ENCODE results near the gene MEST.
"Not testable (repeated sequence)": the region's sequence is repeated elsewhere in the genome, so short reads cannot be mapped to it uniquely, and the experiment has no call there.

MEST gene, protein sequence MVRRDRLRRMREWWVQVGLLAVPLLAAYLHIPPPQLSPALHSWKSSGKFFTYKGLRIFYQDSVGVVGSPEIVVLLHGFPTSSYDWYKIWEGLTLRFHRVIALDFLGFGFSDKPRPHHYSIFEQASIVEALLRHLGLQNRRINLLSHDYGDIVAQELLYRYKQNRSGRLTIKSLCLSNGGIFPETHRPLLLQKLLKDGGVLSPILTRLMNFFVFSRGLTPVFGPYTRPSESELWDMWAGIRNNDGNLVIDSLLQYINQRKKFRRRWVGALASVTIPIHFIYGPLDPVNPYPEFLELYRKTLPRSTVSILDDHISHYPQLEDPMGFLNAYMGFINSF

DNA sequence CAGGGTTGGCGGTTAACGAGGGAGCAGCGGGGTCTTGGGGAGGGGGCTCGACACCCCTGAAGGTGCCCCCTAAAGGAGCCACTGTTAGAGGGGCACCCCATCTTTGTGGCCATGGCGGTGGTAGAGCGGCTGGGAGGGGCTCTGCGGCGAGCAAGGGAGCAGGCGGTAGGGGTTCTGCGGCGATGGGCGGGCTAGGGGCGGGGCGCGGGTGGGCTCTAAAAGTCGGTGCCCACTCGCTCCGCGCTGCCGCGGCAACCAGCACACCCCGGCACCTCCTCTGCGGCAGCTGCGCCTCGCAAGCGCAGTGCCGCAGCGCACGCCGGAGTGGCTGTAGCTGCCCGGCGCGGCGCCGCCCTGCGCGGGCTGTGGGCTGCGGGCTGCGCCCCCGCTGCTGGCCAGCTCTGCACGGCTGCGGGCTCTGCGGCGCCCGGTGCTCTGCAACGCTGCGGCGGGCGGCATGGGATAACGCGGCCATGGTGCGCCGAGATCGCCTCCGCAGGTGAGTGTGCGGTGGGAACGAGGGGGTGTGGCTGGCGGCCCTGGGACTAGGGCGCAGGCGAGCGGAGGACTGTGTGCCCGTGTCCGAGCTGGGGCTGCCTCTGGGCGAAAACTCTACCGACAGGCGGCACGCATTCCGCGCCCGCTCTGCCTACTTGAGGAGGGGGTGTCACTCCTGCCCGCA, at the start of gene MEST:
Gene MEST (plus strand): TSS at position 245 of the 682 bp plus-strand sequence. CDS start 229 bp downstream, at position 474.
- peak in 1 of 2 donors; percentile 29 for DNase-seq (ENCODE audit: low read depth in 2 of 2)

DNA sequence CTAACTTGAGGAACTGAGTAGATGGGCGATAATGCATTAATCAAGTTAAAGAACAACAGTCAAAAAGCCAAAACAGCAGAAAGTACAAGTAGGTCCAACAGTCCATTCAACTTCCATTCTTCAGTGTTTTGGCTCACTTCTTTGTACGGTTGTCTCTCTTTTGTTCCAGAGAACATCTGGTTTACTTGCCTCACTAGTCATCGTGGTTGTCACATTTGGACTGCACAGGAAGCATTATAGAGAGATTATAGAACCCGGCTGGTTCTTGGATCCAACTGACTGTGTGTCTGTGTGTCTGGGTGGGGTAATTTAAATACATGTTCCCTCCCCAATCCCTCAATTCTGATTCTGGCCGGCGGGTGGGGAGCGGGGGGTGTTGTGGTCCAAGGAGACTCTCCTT, 49.3 kb upstream of the MEST start:
- no peak for DNase-seq (ENCODE audit: low read depth in 2 of 2)

DNA sequence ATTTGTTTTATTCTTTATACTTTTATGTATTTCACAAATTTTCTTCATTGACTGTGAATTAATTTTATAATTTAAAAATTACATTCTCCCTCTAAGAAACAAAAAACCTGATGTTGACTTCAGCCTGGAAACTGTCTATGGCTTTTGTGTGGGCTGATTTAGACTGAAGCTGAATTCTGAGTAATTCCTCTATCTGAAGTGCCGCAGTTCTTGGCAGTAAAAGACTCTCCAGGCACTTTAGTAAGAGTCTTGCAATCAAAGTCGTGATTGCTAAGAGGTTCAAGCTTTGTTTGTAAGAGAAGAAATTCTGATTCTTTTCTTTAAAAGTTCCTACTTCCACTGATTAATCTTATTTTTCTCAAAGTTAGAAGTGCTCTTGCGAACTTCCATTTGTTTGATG, 47.7 kb upstream of the MEST start:
- DNase-seq (ENCODE audit: low read depth in 2 of 2), result no peak

DNA sequence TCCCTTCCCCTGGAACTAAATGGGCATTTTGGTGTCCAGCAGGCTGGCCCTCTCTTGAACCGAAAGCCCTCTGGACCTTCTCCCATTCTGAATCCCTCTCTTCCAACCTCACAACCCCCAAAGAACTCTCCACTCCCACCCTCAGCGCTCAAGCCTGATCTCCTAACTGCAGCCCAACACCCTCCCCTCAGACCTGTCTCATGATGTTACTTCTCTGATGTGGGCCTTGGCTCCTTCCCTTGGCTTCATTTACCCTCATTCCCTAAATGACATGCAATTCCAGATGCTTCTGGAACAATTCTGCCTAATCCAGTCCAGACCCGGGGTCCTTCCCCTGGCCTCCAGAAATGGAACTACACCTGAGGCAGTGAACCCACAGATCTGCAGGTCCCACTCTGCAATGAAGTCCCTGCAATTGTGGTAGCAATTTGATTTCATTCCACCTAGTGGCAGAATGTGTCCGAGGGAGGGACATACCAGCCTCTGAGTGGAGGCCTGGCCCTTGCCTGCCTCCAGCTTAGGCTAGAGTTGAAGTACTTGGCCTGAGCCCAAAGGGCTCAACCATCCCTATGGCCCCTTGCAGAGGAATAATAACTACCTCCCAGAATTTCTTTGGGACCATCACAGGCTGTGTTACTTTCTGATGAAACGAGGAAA, 47.0 kb upstream of the MEST start:
- DNase-seq (ENCODE audit: low read depth in 2 of 2), result no peak

DNA sequence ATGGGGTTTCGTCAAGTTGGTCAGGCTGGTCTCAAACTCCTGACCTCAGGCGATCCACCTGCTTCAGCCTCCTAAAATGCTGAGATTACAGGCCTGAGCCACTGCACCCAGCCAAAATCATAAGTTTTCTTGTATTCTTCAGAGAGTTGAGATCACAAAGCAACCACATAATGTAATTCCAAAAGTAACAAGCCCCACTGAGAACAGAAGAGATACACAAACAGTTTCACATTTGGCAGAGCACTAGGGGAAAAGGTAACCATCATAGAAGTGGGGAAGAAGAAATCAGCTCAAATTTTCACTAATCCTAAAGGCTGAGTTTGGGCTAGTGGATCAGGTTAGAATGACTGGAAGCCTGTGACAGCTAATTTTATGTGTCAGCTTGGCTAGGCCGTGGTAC, 45.6 kb upstream of the MEST start:
- no peak for DNase-seq (ENCODE audit: low read depth in 2 of 2)

DNA sequence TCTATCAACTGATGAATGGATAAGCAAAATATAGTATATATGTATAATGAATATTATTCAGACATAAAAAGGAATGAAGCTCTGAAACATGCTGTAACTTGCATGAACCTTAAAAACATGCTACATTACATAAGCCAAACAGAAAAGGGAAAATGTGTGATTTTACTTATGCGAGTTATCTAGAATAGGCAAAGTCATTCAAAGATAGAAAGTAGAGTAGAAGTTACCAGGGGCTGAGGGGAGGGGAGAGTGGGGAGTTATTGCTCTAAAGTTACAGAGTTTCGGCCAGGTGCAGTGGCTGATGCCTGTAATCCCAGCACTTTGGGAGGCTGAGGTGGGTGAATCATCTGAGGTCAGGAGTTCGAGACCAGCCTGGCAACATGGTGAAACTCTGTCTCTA, 40.5 kb upstream of the MEST start:
- DNase-seq (ENCODE audit: low read depth in 2 of 2), result not testable (repeated sequence)

DNA sequence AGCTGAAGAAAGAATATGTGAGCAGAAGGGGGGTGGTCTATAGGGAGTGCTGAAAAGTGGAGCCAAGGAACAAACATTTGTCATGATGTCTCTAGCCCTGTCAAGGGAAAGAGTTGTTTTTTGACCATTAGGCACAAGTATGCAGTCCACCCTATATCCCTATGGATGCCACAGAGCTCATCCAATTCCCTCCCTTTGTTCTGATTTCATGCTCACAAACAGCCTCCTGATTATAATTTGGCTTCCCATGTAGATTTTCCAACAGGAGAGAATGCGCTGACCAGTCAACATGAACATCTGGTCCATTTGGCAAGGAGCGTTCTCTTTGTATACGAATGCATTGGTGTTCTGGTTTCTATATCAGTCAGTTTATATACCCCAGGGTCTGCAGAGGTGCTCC, 38.9 kb upstream of the MEST start:
- DNase-seq (ENCODE audit: low read depth in 2 of 2), result no peak

DNA sequence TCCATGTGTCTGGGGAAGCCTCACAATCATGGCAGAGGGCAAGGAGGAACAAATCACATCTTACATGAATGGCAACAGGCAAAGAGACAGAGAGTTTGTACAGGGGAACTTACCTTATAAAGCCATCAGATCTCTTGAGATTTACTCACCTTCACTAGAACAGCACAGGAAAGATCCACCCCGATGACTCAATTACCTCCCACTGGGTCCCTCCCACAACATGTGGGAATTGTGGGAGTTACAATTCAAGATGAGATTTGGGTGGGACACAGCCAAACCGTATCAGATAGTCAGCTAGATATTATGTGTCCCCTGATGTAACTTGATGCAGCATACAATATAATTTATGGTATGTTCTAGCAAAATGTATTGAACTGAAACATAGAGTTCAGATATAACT, 36.9 kb upstream of the MEST start:
- no peak for DNase-seq (ENCODE audit: low read depth in 2 of 2)

DNA sequence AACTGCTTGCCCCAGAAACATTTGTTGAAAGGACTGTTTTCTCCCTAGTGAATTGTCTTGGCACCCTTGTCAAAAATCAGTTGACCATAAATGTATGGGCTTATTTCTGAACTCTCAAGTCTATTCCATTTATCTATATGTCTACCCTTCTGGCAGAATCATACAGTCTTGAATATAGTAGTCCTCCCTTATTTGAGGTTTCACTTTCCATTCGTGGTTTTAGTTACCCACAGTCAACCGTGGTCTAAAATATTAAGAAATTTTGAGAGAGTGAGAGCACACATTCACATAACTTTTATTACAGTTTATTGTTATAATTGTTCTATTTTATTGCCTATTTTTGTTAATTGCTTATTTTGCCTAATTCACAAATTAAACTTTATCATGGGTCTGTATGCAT, 33.6 kb upstream of the MEST start:
- DNase-seq (ENCODE audit: low read depth in 2 of 2), result no peak

DNA sequence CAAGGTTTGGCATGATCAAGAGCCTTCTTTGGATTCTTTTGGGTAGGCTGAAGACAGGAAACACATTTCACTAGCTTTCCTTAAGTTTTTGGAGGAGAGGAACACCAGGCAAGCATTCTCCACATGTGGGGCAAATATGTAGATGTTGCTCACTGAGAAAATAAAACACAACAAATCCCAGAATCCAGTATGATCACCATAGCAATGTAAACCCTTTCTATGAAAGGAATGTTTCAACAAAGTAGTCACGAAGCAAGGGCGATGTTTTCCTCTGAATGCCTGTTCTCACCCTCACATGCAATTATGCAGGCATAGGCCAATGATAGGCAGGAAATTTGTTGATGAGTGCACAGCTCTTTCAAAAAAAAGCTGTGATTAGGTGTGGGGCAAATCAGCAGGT, 30.6 kb upstream of the MEST start:
- no peak for DNase-seq (ENCODE audit: low read depth in 2 of 2)

DNA sequence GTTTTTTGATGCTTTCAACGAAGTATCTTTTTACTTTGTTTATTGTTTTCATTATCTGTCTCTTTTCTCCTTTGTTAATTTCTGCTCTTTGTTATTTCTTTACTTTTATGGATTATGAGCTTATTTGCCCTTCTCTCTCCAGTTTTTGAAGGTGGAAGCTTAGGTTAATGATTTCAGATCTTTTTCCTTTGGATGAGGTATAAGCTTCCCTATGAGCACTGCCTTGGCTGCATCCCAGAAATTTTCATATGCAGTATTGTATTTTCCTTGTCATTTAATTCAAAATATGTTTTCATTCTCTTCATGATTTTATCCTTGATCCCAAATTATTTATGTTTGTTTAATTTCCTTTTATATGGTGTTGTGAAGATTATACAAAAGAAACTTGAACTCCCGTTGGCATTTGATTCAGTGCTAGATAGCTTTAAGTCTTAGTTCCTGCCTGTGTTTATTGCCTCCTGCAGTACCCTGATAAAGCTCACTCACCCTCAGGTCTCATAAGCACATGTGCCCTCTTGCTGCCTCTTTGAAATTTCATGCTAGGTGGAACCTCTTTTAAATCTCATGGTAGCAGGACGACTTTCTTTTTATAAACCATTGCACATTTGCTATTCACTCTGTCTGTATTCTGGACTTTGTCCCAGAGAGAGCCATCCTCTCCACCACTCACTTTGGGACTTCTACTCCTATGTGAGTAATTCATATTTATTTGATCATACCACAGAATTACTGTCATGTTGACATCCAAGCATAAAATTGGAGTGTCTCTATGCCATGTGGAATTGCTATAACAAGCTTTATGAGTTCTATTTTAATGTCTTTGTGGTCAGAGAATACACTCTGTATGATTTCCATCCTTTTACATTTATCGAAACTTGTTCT, 28.1 kb upstream of the MEST start:
- no peak for DNase-seq (ENCODE audit: low read depth in 2 of 2)

DNA sequence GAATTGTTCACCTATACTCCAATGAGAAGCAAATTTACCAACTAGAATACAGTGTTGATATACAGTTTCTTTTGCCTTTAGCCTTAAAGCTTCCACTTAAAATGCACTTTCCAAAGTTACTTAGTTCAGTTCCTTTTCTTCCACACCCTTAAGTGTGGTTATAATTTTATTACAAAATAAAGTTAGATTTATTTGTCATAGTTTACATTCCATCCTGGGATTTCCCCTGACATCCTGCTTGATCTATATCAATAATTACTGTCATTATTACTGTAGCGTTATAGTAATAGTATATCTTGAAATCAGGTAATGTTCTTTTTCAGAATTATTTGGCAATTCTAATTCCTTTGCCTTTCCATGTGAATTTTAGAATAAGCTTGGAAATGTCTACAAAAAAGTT, 23.3 kb upstream of the MEST start:
- no peak for DNase-seq (ENCODE audit: low read depth in 2 of 2)

DNA sequence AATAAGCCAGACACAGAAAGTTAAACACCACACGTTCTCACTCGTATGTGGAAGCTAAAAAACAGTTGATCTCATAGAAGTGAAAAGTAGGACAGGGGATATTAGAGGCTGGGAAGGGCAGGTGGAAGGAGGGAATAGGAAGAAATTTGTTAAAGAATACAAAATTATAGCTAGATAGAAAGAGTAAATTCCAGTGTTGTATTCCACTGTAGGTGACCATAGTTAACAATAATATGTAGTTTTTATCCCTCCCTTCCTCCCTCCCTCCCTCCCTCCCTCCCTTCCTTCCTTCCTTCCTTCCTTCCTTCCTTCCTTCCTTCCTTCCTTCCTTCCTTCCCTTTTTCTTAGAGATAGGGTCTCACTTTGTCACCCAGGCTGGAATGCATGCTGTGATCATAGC, 19.9 kb upstream of the MEST start:
- DNase-seq (ENCODE audit: low read depth in 2 of 2), result no peak

DNA sequence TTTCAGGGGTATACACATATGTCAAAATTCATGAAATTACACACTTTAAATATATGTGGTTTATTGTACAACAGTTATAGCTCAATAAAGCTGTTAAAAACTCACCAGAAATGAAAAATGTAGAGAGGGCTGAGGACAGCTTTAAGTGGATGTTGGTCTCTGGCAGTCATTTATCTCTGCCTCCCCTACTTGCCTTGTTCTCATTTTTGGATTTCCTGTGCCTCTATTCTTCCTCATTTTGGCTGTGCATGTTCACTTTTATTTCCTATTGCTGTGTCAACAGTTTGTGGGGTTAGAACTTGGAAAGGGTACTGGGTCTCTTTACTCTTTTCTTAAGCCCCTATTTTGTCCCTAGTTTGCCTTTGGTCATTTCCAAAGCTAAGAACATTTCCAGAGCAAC, 18.6 kb upstream of the MEST start:
- no peak for DNase-seq (ENCODE audit: low read depth in 2 of 2)

DNA sequence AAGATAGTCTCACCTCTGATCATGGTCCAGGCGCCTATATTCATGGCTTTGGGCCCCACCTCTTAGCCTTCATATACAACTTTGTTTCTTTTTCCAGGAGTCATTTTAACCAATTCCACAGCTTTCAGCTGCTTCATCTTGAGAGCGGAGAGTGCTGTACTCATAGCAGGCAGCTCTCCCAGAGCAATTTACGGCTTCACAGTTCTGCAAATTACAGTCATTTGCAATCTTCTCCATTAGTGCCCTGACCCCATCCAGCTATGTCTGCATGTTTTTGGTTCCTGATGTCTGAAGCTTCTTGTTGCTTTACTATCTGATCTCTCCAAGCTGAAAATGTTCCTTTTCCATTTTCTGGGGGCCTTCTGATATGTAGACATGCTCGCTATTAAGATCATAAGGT, 18.0 kb upstream of the MEST start:
- DNase-seq (ENCODE audit: low read depth in 2 of 2), result no peak

DNA sequence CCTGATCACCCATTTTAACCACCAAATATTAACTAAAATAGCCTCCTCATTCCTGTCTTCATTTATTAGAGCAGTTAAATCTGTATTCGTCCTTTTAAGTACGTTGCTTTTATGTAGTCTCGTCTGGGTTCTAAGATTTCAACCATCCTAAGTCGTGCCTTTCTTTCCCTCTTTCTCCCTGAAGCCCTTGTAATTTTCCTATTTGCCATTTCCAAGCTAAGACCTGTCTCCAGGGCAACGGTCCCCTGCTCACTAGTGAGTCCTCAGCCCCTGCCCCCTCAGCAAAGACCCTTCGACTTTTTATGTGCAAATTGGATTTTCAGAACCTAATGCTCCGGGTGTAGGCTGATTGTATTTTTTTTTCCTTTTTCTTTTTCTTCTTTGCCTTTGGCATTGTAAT, 16.1 kb upstream of the MEST start:
- no peak for DNase-seq (ENCODE audit: low read depth in 2 of 2)

DNA sequence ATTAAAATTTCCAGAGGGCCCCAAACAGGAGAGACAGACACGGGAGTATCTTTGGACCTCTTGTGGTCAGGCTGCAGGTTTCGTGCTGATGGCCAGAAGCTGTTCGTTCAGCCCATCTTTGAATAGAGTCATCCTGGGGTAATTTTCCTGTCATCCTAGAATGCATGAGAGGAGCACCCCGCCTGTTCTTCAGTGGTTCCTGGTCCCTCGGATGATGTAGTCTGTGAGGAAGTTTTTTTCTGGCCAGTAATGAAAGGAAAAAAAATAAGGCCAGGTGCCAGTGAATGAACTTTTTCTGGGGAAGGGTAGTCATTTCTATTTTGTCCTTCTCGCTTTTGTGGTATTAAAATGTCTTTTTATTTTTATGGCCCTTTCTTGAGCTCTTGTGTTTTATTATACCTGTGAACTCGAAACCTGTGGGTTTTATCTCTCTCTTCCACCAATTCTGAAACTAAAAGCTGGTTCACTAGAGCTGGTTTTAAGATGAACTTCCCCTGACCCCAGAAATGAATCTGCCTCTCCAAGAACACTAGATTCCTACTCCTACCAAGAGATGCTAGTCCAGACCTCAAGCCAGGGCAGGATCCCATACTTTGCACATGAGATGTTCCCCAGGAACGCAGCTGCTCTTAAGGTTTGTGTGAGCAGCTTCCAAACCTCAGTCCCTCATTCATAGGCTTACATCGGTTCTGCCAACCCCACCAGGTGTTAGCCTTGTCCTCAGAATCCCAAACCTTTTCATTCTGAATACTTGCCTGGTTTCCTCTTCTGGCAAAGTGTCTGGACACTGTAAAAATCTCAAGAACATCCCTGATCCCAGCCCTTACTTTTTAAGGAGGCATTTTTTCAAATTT, 15.4 kb upstream of the MEST start:
- DNase-seq (ENCODE audit: low read depth in 2 of 2), result no peak

DNA sequence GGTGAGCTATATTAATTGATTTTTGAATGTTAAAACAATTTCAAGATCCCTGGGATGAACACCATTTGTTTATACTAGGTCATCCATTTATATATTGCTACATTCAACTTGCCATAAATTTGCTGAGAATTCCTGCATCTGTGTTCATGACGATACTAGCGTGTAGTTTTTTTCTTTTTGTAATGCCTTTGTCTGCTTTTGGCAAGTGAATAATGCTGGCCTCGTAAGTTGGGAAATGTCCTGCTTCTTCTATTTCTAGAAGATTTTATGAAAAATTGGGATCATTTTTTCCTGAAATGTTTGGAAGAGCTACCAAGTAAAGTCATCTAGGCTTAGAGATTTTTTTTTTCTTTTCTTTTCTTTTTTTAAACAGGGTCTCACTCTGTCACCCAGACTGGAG, 12.9 kb upstream of the MEST start:
- DNase-seq (ENCODE audit: low read depth in 2 of 2), result no peak

DNA sequence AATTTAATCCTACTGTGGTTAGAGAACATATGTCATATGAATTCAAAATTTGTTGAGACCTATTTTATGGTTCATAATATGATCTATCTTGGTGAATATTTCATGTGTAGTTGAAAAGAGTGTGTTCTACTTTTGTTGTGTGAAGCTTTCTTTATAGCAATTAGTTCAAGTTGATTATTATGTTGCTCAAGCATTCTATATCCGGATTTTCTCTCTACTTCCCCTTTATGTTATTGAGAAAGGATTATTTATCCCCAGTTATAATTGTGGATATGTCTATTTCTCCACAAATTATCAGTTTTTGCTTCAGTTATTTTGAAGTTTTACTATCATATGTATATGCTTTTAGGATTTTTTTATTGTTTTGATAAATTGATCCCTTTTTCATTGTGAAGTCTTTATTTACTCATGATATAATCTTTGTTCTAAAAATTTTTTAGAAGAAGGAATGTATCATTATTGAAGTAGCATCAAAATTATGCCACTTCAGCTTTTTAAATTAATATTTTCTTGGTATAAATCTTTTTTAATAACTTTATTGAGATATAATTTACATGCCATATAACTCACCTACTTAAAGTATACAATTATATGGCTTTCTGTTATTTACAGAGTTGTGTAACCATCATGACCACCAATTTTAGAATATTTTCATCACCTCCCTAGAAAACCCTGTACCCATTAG, 12.0 kb upstream of the MEST start:
- no peak for DNase-seq (ENCODE audit: low read depth in 2 of 2)

DNA sequence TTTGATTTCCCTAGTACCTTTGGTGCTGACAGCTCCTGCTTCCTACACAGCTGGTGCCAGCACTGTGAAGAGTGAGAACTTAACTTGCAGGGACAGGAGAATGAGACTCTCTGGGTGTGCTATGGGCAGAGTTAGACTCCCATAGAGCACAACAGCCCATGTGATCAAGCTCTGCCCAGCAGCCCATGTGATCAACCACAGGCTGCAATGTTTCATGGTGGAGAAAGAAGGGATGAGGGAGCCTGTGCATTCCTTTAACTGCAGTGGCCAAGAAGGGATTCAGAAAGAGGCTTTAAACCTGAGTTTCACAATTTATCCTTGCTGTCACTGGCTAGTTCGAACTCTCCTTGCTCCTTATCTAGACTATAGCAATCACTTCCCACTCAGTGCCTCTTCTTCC, 10.0 kb upstream of the MEST start:
- no peak for DNase-seq (ENCODE audit: low read depth in 2 of 2)

DNA sequence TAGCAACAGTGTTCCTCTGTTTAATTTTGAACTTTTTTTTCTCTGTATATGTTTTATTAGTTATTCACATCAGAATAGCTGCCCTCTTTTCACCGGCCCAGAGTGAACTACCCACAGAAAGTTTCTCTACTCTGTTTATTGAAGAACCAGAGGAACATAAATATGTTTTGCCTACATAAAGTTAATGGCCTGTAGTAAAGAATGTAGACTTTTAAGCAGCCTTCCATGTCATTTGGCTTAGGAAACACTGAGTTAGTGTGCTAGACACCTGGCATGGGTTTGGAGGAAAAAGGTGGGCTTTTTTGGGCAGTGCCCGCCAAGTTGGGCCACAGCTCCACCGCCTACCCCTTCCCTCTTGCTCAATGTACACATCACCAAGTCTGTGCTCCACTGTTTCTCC, 8.9 kb upstream of the MEST start:
- no peak for DNase-seq (ENCODE audit: low read depth in 2 of 2)
